ENCODE data around the gene ARID3C.
A peak's percentile ranks its signal among the peaks of the same experiment; 100 is the strongest.
"Not testable (repeated sequence)": the region's sequence is repeated elsewhere in the genome, so short reads cannot be mapped to it uniquely, and the experiment has no call there.

Gene ARID3C

DNA sequence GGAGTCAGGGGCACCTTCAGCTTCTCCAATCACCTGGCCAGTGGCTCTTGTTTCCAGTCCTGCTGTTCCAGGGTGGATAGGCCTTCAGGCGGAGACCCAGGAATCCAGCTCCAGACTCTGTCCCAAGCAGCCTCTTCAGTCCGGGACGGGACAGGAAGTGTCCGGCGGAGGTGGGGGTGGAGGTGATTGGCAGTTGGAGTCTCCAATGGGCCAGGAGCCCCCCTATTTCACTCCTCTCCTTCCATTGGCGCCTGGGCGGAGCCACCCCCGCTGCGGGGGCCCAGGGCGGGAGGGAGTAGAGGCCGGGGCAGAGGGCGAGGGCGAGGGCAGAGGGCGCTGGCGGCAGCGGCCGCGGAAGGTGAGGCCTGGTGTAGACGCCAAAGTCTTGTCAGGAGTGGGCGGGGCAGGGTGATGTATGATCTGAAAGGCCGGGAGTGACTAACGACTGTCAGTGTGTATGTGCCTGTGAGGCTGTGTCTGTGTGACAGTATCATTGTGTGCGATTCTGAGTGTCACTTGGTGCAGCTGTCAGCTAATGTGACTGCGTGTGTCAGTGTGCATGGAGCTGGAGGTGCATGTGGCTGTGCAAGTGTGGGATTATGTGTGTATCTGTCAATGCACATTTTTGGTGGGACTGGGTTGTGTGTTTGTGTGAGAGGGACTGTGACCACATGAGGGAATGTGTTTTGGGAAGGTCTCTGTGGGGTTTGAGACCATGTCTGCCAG, 23.2 kb upstream of the ARID3C start, which contains the start of gene IL11RA:
IL11RA (plus strand) TSS at position 310 of the 726 bp plus-strand sequence. CDS start 3,033 bp downstream, outside the sequence.
- peak; percentile 69 to 74 for DNase-seq

GRCh38 chr9:34651321-34651720, 22.5 kb upstream of the ARID3C start:
- DNase-seq: no peak

- DNase-seq: no peak
These were observed 21.9 kb upstream of the ARID3C start for GRCh38 chr9:34650816-34651215.

- DNase-seq: no peak
These were observed 19.8 kb upstream of the ARID3C start for GRCh38 chr9:34648673-34649072.

GRCh38 chr9:34647651-34648050, 18.8 kb upstream of the ARID3C start:
- no peak for DNase-seq

DNA sequence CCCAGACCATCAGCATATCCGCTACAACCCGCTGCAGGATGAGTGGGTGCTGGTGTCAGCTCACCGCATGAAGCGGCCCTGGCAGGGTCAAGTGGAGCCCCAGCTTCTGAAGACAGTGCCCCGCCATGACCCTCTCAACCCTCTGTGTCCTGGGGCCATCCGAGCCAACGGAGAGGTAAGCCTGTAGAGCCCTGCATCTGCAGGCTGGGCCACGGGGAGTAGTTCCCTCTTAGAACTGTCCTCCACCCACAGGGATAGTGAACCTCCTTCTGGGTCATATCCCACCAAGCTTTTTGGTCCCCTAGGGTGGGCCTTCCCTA, 18.2 kb upstream of the ARID3C start:
- DNase-seq: no peak

- DNase-seq: peak; percentile 99
These were observed 17.6 kb upstream of the ARID3C start, which contains the start of gene GALT for GRCh38 chr9:34646211-34647083. Gene GALT (plus strand): TSS chr9:34646675. CDS start chr9:34646705, 30 bp downstream.

DNA sequence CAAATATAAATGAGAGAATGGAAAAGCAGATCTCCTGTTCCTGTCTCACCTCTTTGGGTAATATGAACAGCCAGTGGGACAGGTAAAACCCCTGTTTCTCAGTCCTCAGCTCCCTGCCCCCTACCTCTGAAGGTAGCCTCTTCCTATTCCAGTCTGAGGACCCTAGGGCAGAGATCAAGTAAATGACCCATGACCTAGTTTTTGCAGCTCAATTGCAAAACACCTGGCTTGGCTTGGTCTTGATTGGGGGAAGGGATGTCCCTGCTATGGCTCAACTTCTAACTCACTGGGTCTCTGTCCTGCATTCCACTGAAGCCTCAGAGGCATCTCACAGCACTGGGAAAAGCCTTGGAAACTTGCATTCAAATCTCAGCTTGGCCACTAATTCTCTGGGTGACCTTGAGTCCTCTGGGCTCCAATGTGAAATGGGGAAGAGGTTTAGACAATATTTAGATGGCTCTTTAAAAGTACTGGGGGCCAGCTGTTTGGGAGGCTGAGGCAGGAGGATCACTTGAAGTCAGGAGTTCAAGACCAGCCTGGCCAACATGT, 16.0 kb upstream of the ARID3C start:
- DNase-seq: no peak

GRCh38 chr9:34642679-34643078, 13.8 kb upstream of the ARID3C start:
- no peak for DNase-seq

DNA sequence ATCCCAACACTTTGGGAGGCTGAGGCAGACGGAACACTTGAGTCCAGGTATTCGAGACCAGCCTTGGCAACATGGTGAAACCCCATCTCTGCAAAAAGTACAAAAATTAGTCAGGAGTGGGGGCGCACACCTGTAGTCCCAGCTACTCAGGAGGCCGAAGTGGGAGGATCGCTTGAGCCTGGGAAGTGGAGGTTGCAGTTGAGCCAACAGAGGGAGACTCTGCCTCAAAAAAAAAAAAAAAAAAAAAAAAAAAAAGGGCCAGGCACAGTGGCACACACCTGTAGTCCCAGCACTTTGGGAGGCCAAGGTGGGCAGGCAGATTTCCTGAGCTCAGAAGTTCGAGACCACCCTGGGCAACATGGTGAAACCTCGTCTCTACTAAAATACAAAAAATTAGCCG, 10.5 kb upstream of the ARID3C start:
- DNase-seq: not testable (repeated sequence)

DNA sequence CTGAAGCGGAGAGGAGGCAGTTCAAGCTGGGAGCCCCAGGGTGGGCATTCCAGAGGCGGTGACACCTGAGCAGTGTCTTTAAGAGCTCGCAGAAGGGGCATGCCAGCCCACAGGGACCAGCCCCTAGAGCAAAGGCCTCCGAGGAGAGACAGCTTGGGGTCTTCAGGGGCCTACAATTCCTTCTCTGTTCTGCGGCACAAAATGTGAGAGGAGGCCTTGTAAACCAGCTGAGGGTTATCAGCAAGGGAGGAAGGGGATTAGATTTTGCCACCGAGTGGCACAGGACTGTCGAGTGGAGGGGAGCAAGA, 9.2 kb upstream of the ARID3C start:
- DNase-seq: no peak

GRCh38 chr9:34637356-34638137, 8.7 kb upstream of the ARID3C start, which contains the start of gene SIGMAR1:
Gene SIGMAR1 (minus strand): TSS chr9:34637787. CDS start chr9:34637697, 90 bp downstream.
- DNase-seq: peak; percentile 97 to 98

DNA sequence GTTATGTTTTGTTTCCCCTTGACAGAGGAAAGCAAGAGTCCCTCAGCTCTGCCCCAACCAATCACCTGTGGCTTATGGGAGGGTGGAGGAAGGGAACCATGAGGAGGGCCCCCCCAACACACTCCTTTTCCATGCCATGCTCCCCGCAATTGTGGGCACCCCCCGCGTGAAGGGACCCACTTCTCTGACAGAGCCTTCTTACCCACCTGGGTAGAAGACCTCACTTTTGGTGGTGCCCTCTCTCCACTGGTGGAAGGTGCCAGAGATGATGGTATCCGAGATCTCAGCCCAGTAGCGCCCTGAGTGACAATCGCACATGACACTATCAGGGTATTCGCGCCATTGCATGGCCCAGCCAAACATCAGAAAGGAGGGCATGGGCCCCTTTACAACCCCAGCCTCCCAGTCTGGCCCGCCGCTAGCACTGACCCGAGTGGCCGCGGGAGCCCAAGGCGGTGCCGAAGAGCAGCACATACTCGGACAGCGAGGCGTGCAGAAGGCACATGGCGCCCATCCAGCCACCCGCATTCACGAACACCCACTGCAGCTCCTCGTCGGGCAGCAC, 8.0 kb upstream of the ARID3C start:
- DNase-seq: peak in 1 of 2 experiments; percentile 58

- DNase-seq: no peak
These were observed 6.7 kb upstream of the ARID3C start for GRCh38 chr9:34635556-34635955.

DNA sequence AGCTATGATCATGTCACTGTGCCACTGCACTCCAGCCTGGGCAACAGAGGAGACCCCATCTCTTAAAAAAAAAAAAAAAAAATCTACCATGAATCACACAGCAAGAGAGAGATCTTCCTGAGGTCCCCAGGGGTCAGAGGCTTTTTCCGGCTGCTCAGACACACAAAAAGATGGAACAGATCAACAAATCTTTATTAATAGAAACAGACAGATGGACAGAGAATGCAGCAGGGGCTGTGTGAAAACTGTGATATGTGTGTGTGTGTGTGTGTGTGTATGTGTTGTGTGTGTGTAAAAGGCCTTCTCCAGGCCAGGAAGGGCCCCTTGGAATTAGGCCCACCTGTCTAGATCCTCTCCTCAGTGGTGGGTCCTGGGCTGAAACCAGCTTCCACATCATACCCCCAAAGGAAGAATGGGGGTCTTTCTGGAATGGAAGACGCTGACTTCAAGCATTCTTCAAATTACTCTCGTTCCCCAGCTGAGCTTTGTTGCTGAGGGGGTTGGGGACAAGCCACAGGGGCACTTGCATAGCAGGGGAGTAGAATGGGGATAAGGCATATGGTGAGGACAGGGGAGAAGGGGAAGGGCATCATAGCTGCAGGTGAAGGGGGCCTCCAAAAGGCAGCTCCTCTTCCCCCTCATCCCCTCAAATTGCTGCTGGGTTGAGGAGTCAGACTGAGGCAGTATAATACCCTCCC, 5.8 kb upstream of the ARID3C start:
- no peak for DNase-seq

GRCh38 chr9:34633851-34634550, 5.1 kb upstream of the ARID3C start:
- DNase-seq: peak; percentile 78 to 83

- no peak for DNase-seq
These were observed 4.3 kb upstream of the ARID3C start for GRCh38 chr9:34633166-34633565.

- DNase-seq: no peak
These were observed 1.7 kb upstream of the ARID3C start for GRCh38 chr9:34630402-34631154.

DNA sequence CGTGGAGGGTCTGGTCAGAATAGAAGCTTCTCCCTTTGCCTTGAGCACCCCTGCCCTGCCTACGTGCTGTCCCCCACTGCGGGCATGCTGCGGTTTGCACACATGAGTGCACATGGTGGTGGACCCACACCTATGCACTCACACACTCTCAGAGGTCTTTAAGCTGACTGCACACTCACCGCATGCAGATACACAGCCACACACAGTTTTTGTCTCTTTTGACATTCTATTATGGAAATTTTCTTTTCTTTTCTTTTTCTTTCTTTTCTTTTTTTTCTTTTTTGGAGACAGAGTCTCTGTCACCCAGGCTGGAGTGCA, 584 bp upstream of the ARID3C start:
- no peak for DNase-seq

All from activated T-cell treated with anti-CD3 and anti-CD28 coated beads, Interleukin-2, amount 50 U/mL, for 48 hours (primary cell).